H9 (cell line): ENCODE data around the gene PAGR1. TPM values are rescaled to one million over a fixed set of nuclear protein-coding genes. Genes with fewer than 3 reads are reported as not detected.

Experiments used
- DNase-seq: peaks from one replicate; pipeline ENCODE4 v3.0.0-alpha.2; 2017
- H2AFZ ChIP-seq: one replicate; pipeline ENCODE4 v1.6.1; 2013; ENCODE audit warnings: mild to moderate bottlenecking, low read length, control low read depth, moderate library complexity
- H2AK5ac ChIP-seq: 2 replicates; pipeline ENCODE4 v1.6.1; 2013; ENCODE audit warnings: low read length, control low read depth, mixed read lengths; ENCODE audit not compliant: insufficient read length
- H2BK120ac ChIP-seq: one replicate; pipeline ENCODE4 v1.6.1; 2013; ENCODE audit warnings: low read depth, mild to moderate bottlenecking, low read length, control low read depth, inconsistent platforms; ENCODE audit not compliant: poor library complexity, severe bottlenecking
- H2BK12ac ChIP-seq: 2 replicates; pipeline ENCODE4 v1.6.1; 2013; ENCODE audit warnings: low read length, control low read depth, mixed read lengths, low read depth; ENCODE audit not compliant: insufficient read length
- H2BK15ac ChIP-seq: 2 replicates; pipeline ENCODE4 v1.6.1; 2013; ENCODE audit warnings: low read depth, low read length, control low read depth
- H2BK20ac ChIP-seq: one replicate; pipeline ENCODE4 v1.6.1; 2013; ENCODE audit warnings: low read depth, mild to moderate bottlenecking, low read length, control low read depth, inconsistent platforms; ENCODE audit not compliant: poor library complexity, severe bottlenecking
- H2BK5ac ChIP-seq: 2 replicates; pipeline ENCODE4 v1.6.1; 2013; ENCODE audit warnings: low read length, control low read depth, mixed read lengths; ENCODE audit not compliant: insufficient read length
- H3K14ac ChIP-seq: 2 replicates; pipeline ENCODE4 v1.6.1; 2013; ENCODE audit warnings: low read length, control low read depth; ENCODE audit not compliant: insufficient read depth
- H3K18ac ChIP-seq: 2 replicates; pipeline ENCODE4 v1.6.1; 2013; ENCODE audit warnings: low read depth, mild to moderate bottlenecking, mixed read lengths, low read length, control low read depth; ENCODE audit not compliant: insufficient read length
- H3K23ac ChIP-seq: 2 replicates; pipeline ENCODE4 v1.6.1; 2013; ENCODE audit warnings: low read length, control low read depth, mixed read lengths, low read depth; ENCODE audit not compliant: insufficient read length
- H3K23me2 ChIP-seq: 2 replicates; pipeline ENCODE4 v1.6.1; 2013; ENCODE audit warnings: low read depth, mild to moderate bottlenecking, mixed read lengths, low read length, control low read depth; ENCODE audit not compliant: insufficient read length, poor library complexity, severe bottlenecking
- H3K27ac ChIP-seq: 2 replicates; pipeline ENCODE4 v1.5.1; 2013; ENCODE audit warnings: low read length, control low read depth, mixed read lengths, low read depth; ENCODE audit not compliant: insufficient read length
- H3K27me3 ChIP-seq: 2 replicates; pipeline ENCODE4 v1.6.1; 2013; ENCODE audit warnings: low read length, control low read depth, inconsistent platforms; ENCODE audit not compliant: insufficient read depth
- H3K4ac ChIP-seq: 2 replicates; pipeline ENCODE4 v1.6.1; 2013; ENCODE audit warnings: low read depth, mild to moderate bottlenecking, control low read depth, inconsistent platforms, low read length, moderate library complexity
- H3K4me1 ChIP-seq: 2 replicates; pipeline ENCODE4 v1.6.1; 2013; ENCODE audit warnings: low read length, control low read depth, inconsistent platforms; ENCODE audit not compliant: insufficient read depth
- H3K4me2 ChIP-seq: 2 replicates; pipeline ENCODE4 v1.6.1; 2013; ENCODE audit warnings: low read length, control low read depth, mixed read lengths; ENCODE audit not compliant: insufficient read length, insufficient read depth
- H3K56ac ChIP-seq: 2 replicates; pipeline ENCODE4 v1.6.1; 2013; ENCODE audit warnings: low read depth, mild to moderate bottlenecking, mixed read lengths, low read length, control low read depth; ENCODE audit not compliant: insufficient read length
- H3K79me1 ChIP-seq: 2 replicates; pipeline ENCODE4 v1.6.1; 2013; ENCODE audit warnings: low read depth, mild to moderate bottlenecking, moderate library complexity, low read length, control low read depth, inconsistent platforms; ENCODE audit not compliant: insufficient read depth, poor library complexity, severe bottlenecking
- H3K79me2 ChIP-seq: 2 replicates; pipeline ENCODE4 v1.6.1; 2013; ENCODE audit warnings: low read length, control low read depth, inconsistent platforms; ENCODE audit not compliant: insufficient read depth
- H3K9ac ChIP-seq: 2 replicates; pipeline ENCODE4 v1.6.1; 2013; ENCODE audit warnings: low read length, control low read depth, mixed read lengths; ENCODE audit not compliant: insufficient read length; ENCODE audit errors: extremely low read depth
- H3K9me3 ChIP-seq: one replicate; pipeline ENCODE4 v1.6.1; 2013; ENCODE audit warnings: low read depth, low read length, inconsistent platforms; ENCODE audit not compliant: control insufficient read depth
- H3T11ph ChIP-seq: one replicate; pipeline ENCODE4 v1.6.1; 2013; ENCODE audit warnings: mild to moderate bottlenecking, low read length, control low read depth, inconsistent platforms
- H4K20me1 ChIP-seq: one replicate; pipeline ENCODE4 v1.6.1; 2013; ENCODE audit not compliant: control insufficient read depth, insufficient read length, insufficient read depth
- H4K5ac ChIP-seq: 2 replicates; pipeline ENCODE4 v1.6.1; 2013; ENCODE audit warnings: low read depth, mild to moderate bottlenecking, mixed read lengths, low read length, control low read depth; ENCODE audit not compliant: insufficient read length
- H4K8ac ChIP-seq: replicated peaks from 2 replicates; pipeline ENCODE4 v1.6.1; 2013; ENCODE audit warnings: low read length, control low read depth, mixed read lengths, low read depth; ENCODE audit not compliant: insufficient read length
- H4K91ac ChIP-seq: 2 replicates; pipeline ENCODE4 v1.6.1; 2013; ENCODE audit warnings: low read depth, mild to moderate bottlenecking, moderate library complexity, mixed read lengths, low read length, control low read depth; ENCODE audit not compliant: insufficient read length
- H3K27ac Mint-ChIP-seq, 3 experiments: 2 replicates in 2 of 3; 3 replicates in 1 of 3; pipeline ENCODE4 v1.8.0; 2020 to 2021; ENCODE audit warnings: mixed read lengths in 3 of 3, mild to moderate bottlenecking in 1 of 3, moderate library complexity in 1 of 3
- H3K27me3 Mint-ChIP-seq: 2 replicates; pipeline ENCODE4 v1.8.0; 2021; ENCODE audit warnings: low read depth, mild to moderate bottlenecking, moderate library complexity, mixed read lengths
- H3K36me3 Mint-ChIP-seq, 3 experiments: 2 replicates in 2 of 3; 3 replicates in 1 of 3; pipeline ENCODE4 v1.8.0; 2020 to 2021; ENCODE audit warnings: low read depth in 3 of 3, mixed read lengths in 3 of 3; ENCODE audit not compliant: insufficient read depth in 1 of 3
- H3K4me1 Mint-ChIP-seq, 2 experiments: 2 replicates each; pipeline ENCODE4 v1.8.0; 2020; ENCODE audit warnings: mixed read lengths in 2 of 2
- H3K4me3 Mint-ChIP-seq, 2 experiments: 2 replicates in 1 of 2; 3 replicates in 1 of 2; pipeline ENCODE4 v1.8.0; 2020 to 2021; ENCODE audit warnings: mild to moderate bottlenecking in 2 of 2, mixed read lengths in 2 of 2, moderate library complexity in 1 of 2
- H3K9me3 Mint-ChIP-seq, 2 experiments: 2 replicates in 1 of 2; 3 replicates in 1 of 2; pipeline ENCODE4 v1.8.0; 2020; ENCODE audit warnings: mild to moderate bottlenecking in 2 of 2, mixed read lengths in 2 of 2, moderate library complexity in 1 of 2
- WGBS: extraction: QIAGEN DNeasy Blood & Tissue Kit; methylation state at CpG from one replicate; pipeline ENCODE4 v1.1.7; 2013; ENCODE audit warnings: missing lambda C conversion rate, low lambda C conversion rate, mixed read lengths; ENCODE audit not compliant: insufficient read length; ENCODE audit errors: extremely low coverage; 5-methylcytosine and 5-hydroxymethylcytosine counted together
- total RNA-seq: library from RNA; stranded (reverse); gene quantifications from 2 replicates; pipeline ENCODE4 v1.2.1, GENCODE V29; 2021
- TF ChIP-seq, protein P1 (sequence below): fragments of 200-600 bp; sonication (generic); conservative IDR thresholded peaks from 3 replicates; pipeline ENCODE4 v1.8.0; 2021; ENCODE audit warnings: antibody characterized with exemption, mild to moderate bottlenecking

PAGR1 gene
- total RNA-seq, 1 experiment from 2014 or later: 65.3 TPM

DNA sequence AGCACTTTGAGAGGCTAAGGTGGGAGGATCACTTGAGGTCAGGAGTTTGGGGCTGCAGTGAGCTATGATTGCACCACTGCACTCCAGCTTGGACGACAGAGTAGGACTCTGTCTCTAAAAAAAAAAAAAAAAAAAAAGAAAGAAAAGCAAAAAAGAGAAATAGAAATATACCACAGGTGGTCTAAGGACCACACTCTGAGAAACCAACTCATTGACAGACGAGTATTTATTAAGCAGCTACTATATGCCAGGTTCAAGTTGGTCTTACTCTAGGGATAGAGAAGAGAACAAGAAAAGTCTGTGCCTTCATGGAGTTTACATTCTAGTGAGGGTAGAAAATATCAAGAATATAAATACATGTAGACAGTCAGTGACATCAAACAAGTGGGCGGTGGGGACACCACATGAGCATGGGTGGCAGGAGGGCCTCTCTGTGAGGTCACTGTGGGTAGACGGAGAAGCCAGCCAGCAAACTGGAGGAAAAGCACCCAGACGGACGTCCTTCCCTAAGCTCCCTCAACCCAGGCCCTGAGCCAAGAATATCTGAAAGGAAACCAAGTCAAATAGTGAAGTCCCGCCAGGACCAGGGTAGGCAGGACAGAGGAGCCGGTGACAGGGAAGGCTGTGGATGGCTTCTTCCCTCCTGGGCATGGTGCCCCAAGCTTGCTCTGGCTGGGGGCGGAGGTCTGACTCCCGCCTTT, 42.3 kb downstream of the PAGR1 start:
- Mint-ChIP-seq H3K4me3 (no peak overlapping the region), H3K27ac (no peak overlapping the region), H3K27me3 (no peaks in the 10 kb centered on the region), H3K4me1 (peaks cover 5 to 9% of the 10 kb centered on the region in 2 experiments), H3K9me3 (no peaks in the 10 kb centered on the region), H3K36me3 (peaks cover 17 to 33% (median 31%) of the 10 kb centered on the region in 3 experiments; a peak in 6 of 7 replicates)
- Histone ChIP-seq H4K20me1 (no peaks in the 10 kb centered on the region), H3K27ac (no peak overlapping the region), H3K23ac (no peak overlapping the region), H3K27me3 (no peaks in the 10 kb centered on the region), H2BK15ac (no peak overlapping the region), H3T11ph (no peak overlapping the region), H4K8ac (no peak overlapping the region), H3K56ac (no peak overlapping the region), H3K23me2 (peaks cover 7% of the 10 kb centered on the region), H3K14ac (no peak overlapping the region), H4K91ac (no peak overlapping the region), H3K9me3 (no peaks in the 10 kb centered on the region), H2BK5ac (no peak overlapping the region), H3K9ac (no peak overlapping the region), H3K4me1 (no peaks in the 10 kb centered on the region; the same call in 1 of the 2 replicates), H2AFZ (no peak overlapping the region), H3K4ac (no peak overlapping the region), H3K79me1 (peaks cover 8% of the 10 kb centered on the region), H2AK5ac (no peak overlapping the region), H4K5ac (no peak overlapping the region), H3K18ac (no peak overlapping the region), H2BK12ac (no peak overlapping the region), H2BK20ac (no peak overlapping the region), H3K4me2 (no peak overlapping the region), H2BK120ac (no peak overlapping the region), H3K79me2 (no peaks in the 10 kb centered on the region)
- no CpG with 5 or more reads among the region's 10 CpGs for WGBS
- TF ChIP-seq, protein P1, sequence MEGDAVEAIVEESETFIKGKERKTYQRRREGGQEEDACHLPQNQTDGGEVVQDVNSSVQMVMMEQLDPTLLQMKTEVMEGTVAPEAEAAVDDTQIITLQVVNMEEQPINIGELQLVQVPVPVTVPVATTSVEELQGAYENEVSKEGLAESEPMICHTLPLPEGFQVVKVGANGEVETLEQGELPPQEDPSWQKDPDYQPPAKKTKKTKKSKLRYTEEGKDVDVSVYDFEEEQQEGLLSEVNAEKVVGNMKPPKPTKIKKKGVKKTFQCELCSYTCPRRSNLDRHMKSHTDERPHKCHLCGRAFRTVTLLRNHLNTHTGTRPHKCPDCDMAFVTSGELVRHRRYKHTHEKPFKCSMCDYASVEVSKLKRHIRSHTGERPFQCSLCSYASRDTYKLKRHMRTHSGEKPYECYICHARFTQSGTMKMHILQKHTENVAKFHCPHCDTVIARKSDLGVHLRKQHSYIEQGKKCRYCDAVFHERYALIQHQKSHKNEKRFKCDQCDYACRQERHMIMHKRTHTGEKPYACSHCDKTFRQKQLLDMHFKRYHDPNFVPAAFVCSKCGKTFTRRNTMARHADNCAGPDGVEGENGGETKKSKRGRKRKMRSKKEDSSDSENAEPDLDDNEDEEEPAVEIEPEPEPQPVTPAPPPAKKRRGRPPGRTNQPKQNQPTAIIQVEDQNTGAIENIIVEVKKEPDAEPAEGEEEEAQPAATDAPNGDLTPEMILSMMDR: no peak
- DNase-seq: no peak
